ENCODE data around the gene PLPPR5.

The PLPPR5 gene

GRCh38 chr1:98921817-98922216 lies 82.8 kb downstream of the PLPPR5 start:
- no CpG with 5 or more reads among the region's 2 CpGs for WGBS (ENCODE audit: extremely low coverage, insufficient coverage, low lambda C conversion rate)
- Histone ChIP-seq H3K23ac (ENCODE audit: low read length) (no peak overlapping the region), H2BK120ac (ENCODE audit: low read depth, low read length) (no peak overlapping the region), H3K9ac (ENCODE audit: low read length) (no peak overlapping the region), H3K4me3 (ENCODE audit: low read length) (no peak overlapping the region), H3K4ac (ENCODE audit: low read depth, low read length) (no peak overlapping the region), H3K36me3 (ENCODE audit: control insufficient read depth, insufficient read depth, low read length) (no peaks in the 10 kb centered on the region), H3K18ac (ENCODE audit: low read length) (no peak overlapping the region), H4K5ac (ENCODE audit: low read length) (no peak overlapping the region), H3K4me2 (ENCODE audit: low read length) (no peak overlapping the region), H3K27me3 (ENCODE audit: insufficient read depth, low read length, poor library complexity) (no peaks in the 10 kb centered on the region), H2AK5ac (ENCODE audit: low read length) (no peak overlapping the region), H3K79me1 (ENCODE audit: low read length) (no peaks in the 10 kb centered on the region), H3K56ac (ENCODE audit: low read length) (no peak overlapping the region), H2BK5ac (ENCODE audit: low read length) (no peak overlapping the region), H3K4me1 (ENCODE audit: control insufficient read depth, low read depth, low read length) (no peaks in the 10 kb centered on the region), H3K27ac (ENCODE audit: low read depth, low read length) (no peak overlapping the region), H4K8ac (ENCODE audit: low read depth, low read length) (no peak overlapping the region), H3K79me2 (ENCODE audit: control insufficient read depth, insufficient read depth, low read length) (no peaks in the 10 kb centered on the region), H2BK15ac (replicated peaks; ENCODE audit: low read depth) (no peak overlapping the region)
- no peak for DNase-seq

GRCh38 chr1:98920441-98921110 lies 84.1 kb downstream of the PLPPR5 start:
- Histone ChIP-seq H3K27ac (ENCODE audit: low read depth, low read length) (no peak overlapping the region), H2BK5ac (ENCODE audit: low read length) (no peak overlapping the region), H3K4me1 (ENCODE audit: control insufficient read depth, low read depth, low read length) (no peaks in the 10 kb centered on the region), H3K4me2 (ENCODE audit: low read length) (no peak overlapping the region), H3K36me3 (ENCODE audit: control insufficient read depth, insufficient read depth, low read length) (no peaks in the 10 kb centered on the region), H3K9ac (ENCODE audit: low read length) (no peak overlapping the region), H4K5ac (ENCODE audit: low read length) (no peak overlapping the region), H3K56ac (ENCODE audit: low read length) (no peak overlapping the region), H2BK120ac (ENCODE audit: low read depth, low read length) (no peak overlapping the region), H3K79me1 (ENCODE audit: low read length) (no peaks in the 10 kb centered on the region), H3K4ac (ENCODE audit: low read depth, low read length) (no peak overlapping the region), H3K27me3 (ENCODE audit: insufficient read depth, low read length, poor library complexity) (no peaks in the 10 kb centered on the region), H3K79me2 (ENCODE audit: control insufficient read depth, insufficient read depth, low read length) (no peaks in the 10 kb centered on the region), H3K23ac (ENCODE audit: low read length) (no peak overlapping the region), H2AK5ac (ENCODE audit: low read length) (no peak overlapping the region), H3K4me3 (ENCODE audit: low read length) (no peak overlapping the region), H3K18ac (ENCODE audit: low read length) (no peak overlapping the region), H2BK15ac (replicated peaks; ENCODE audit: low read depth) (no peak overlapping the region), H4K8ac (ENCODE audit: low read depth, low read length) (no peak overlapping the region)
- no CpG with 5 or more reads among the region's 2 CpGs for WGBS (ENCODE audit: extremely low coverage, insufficient coverage, low lambda C conversion rate)
- no peak for DNase-seq

- no peak for DNase-seq
- no peak overlapping the region for H2BK15ac ChIP-seq (replicated peaks; ENCODE audit: low read depth)
- no peak overlapping the region for H3K27ac ChIP-seq (ENCODE audit: low read depth, low read length)
- H2BK5ac ChIP-seq (ENCODE audit: low read length), result no peak overlapping the region
- no peak overlapping the region for H4K8ac ChIP-seq (ENCODE audit: low read depth, low read length)
- no peak overlapping the region for H3K9ac ChIP-seq (ENCODE audit: low read length)
- H3K4me1 ChIP-seq (ENCODE audit: control insufficient read depth, low read depth, low read length), result no peaks in the 10 kb centered on the region
- no peak overlapping the region for H3K23ac ChIP-seq (ENCODE audit: low read length)
- H3K79me1 ChIP-seq (ENCODE audit: low read length), result no peaks in the 10 kb centered on the region
- no peak overlapping the region for H3K56ac ChIP-seq (ENCODE audit: low read length)
- H4K5ac ChIP-seq (ENCODE audit: low read length), result no peak overlapping the region
- H3K4me3 ChIP-seq (ENCODE audit: low read length), result no peak overlapping the region
- no peaks in the 10 kb centered on the region for H3K79me2 ChIP-seq (ENCODE audit: control insufficient read depth, insufficient read depth, low read length)
- no peak overlapping the region for H3K18ac ChIP-seq (ENCODE audit: low read length)
- no peak overlapping the region for H2BK120ac ChIP-seq (ENCODE audit: low read depth, low read length)
- no peak overlapping the region for H2AK5ac ChIP-seq (ENCODE audit: low read length)
- no peak overlapping the region for H3K4ac ChIP-seq (ENCODE audit: low read depth, low read length)
- no peaks in the 10 kb centered on the region for H3K27me3 ChIP-seq (ENCODE audit: insufficient read depth, low read length, poor library complexity)
- H3K4me2 ChIP-seq (ENCODE audit: low read length), result no peak overlapping the region
- no CpG with 5 or more reads among the region's 2 CpGs for WGBS (ENCODE audit: extremely low coverage, insufficient coverage, low lambda C conversion rate)
- H3K36me3 ChIP-seq (ENCODE audit: control insufficient read depth, insufficient read depth, low read length), result no peaks in the 10 kb centered on the region
Measured at GRCh38 chr1:98919652-98920051, 85.0 kb downstream of the PLPPR5 start.

GRCh38 chr1:98919211-98919610 lies 85.5 kb downstream of the PLPPR5 start:
- no peak overlapping the region for H4K5ac ChIP-seq (ENCODE audit: low read length)
- no peak overlapping the region for H3K23ac ChIP-seq (ENCODE audit: low read length)
- H3K27ac ChIP-seq (ENCODE audit: low read depth, low read length), result no peak overlapping the region
- H3K4me2 ChIP-seq (ENCODE audit: low read length), result no peak overlapping the region
- no peaks in the 10 kb centered on the region for H3K36me3 ChIP-seq (ENCODE audit: control insufficient read depth, insufficient read depth, low read length)
- no peak overlapping the region for H3K4me3 ChIP-seq (ENCODE audit: low read length)
- no peaks in the 10 kb centered on the region for H3K79me2 ChIP-seq (ENCODE audit: control insufficient read depth, insufficient read depth, low read length)
- H3K18ac ChIP-seq (ENCODE audit: low read length), result no peak overlapping the region
- DNase-seq, result no peak
- H2AK5ac ChIP-seq (ENCODE audit: low read length), result no peak overlapping the region
- H2BK5ac ChIP-seq (ENCODE audit: low read length), result no peak overlapping the region
- no peaks in the 10 kb centered on the region for H3K27me3 ChIP-seq (ENCODE audit: insufficient read depth, low read length, poor library complexity)
- no peak overlapping the region for H3K56ac ChIP-seq (ENCODE audit: low read length)
- no peak overlapping the region for H2BK15ac ChIP-seq (replicated peaks; ENCODE audit: low read depth)
- no peak overlapping the region for H4K8ac ChIP-seq (ENCODE audit: low read depth, low read length)
- H3K4ac ChIP-seq (ENCODE audit: low read depth, low read length), result no peak overlapping the region
- no peak overlapping the region for H2BK120ac ChIP-seq (ENCODE audit: low read depth, low read length)
- H3K9ac ChIP-seq (ENCODE audit: low read length), result no peak overlapping the region
- no peaks in the 10 kb centered on the region for H3K79me1 ChIP-seq (ENCODE audit: low read length)
- no peaks in the 10 kb centered on the region for H3K4me1 ChIP-seq (ENCODE audit: control insufficient read depth, low read depth, low read length)
- no CpG with 5 or more reads among the region's 1 CpG for WGBS (ENCODE audit: extremely low coverage, insufficient coverage, low lambda C conversion rate)

GRCh38 chr1:98914547-98914946 lies 90.1 kb downstream of the PLPPR5 start:
- Histone ChIP-seq H4K5ac (ENCODE audit: low read length) (no peak overlapping the region), H3K4ac (ENCODE audit: low read depth, low read length) (no peak overlapping the region), H4K8ac (ENCODE audit: low read depth, low read length) (no peak overlapping the region), H3K4me2 (ENCODE audit: low read length) (no peak overlapping the region), H2AK5ac (ENCODE audit: low read length) (no peak overlapping the region), H3K27me3 (ENCODE audit: insufficient read depth, low read length, poor library complexity) (no peaks in the 10 kb centered on the region), H3K79me2 (ENCODE audit: control insufficient read depth, insufficient read depth, low read length) (no peaks in the 10 kb centered on the region), H3K23ac (ENCODE audit: low read length) (no peak overlapping the region), H2BK15ac (replicated peaks; ENCODE audit: low read depth) (no peak overlapping the region), H2BK5ac (ENCODE audit: low read length) (no peak overlapping the region), H3K9ac (ENCODE audit: low read length) (no peak overlapping the region), H3K79me1 (ENCODE audit: low read length) (no peaks in the 10 kb centered on the region), H3K4me1 (ENCODE audit: control insufficient read depth, low read depth, low read length) (no peaks in the 10 kb centered on the region), H3K56ac (ENCODE audit: low read length) (no peak overlapping the region), H3K18ac (ENCODE audit: low read length) (no peak overlapping the region), H2BK120ac (ENCODE audit: low read depth, low read length) (no peak overlapping the region), H3K36me3 (ENCODE audit: control insufficient read depth, insufficient read depth, low read length) (no peaks in the 10 kb centered on the region), H3K27ac (ENCODE audit: low read depth, low read length) (no peak overlapping the region), H3K4me3 (ENCODE audit: low read length) (no peak overlapping the region)
- no CpG with 5 or more reads among the region's 3 CpGs for WGBS (ENCODE audit: extremely low coverage, insufficient coverage, low lambda C conversion rate)
- no peak for DNase-seq

- H3K27me3 ChIP-seq (ENCODE audit: insufficient read depth, low read length, poor library complexity), result no peaks in the 10 kb centered on the region
- no peak overlapping the region for H3K56ac ChIP-seq (ENCODE audit: low read length)
- no peak overlapping the region for H4K8ac ChIP-seq (ENCODE audit: low read depth, low read length)
- no peak overlapping the region for H2BK120ac ChIP-seq (ENCODE audit: low read depth, low read length)
- DNase-seq, result no peak
- no peak overlapping the region for H2AK5ac ChIP-seq (ENCODE audit: low read length)
- no peaks in the 10 kb centered on the region for H3K79me2 ChIP-seq (ENCODE audit: control insufficient read depth, insufficient read depth, low read length)
- no peaks in the 10 kb centered on the region for H3K79me1 ChIP-seq (ENCODE audit: low read length)
- H3K4ac ChIP-seq (ENCODE audit: low read depth, low read length), result no peak overlapping the region
- no peak overlapping the region for H3K4me3 ChIP-seq (ENCODE audit: low read length)
- no peak overlapping the region for H3K27ac ChIP-seq (ENCODE audit: low read depth, low read length)
- H3K4me1 ChIP-seq (ENCODE audit: control insufficient read depth, low read depth, low read length), result no peaks in the 10 kb centered on the region
- H2BK5ac ChIP-seq (ENCODE audit: low read length), result no peak overlapping the region
- no peak overlapping the region for H3K23ac ChIP-seq (ENCODE audit: low read length)
- H3K9ac ChIP-seq (ENCODE audit: low read length), result no peak overlapping the region
- no CpG with 5 or more reads among the region's 2 CpGs for WGBS (ENCODE audit: extremely low coverage, insufficient coverage, low lambda C conversion rate)
- no peak overlapping the region for H4K5ac ChIP-seq (ENCODE audit: low read length)
- H3K36me3 ChIP-seq (ENCODE audit: control insufficient read depth, insufficient read depth, low read length), result no peaks in the 10 kb centered on the region
- H3K18ac ChIP-seq (ENCODE audit: low read length), result no peak overlapping the region
- no peak overlapping the region for H2BK15ac ChIP-seq (replicated peaks; ENCODE audit: low read depth)
- H3K4me2 ChIP-seq (ENCODE audit: low read length), result no peak overlapping the region
Measured at GRCh38 chr1:98910827-98911226, 93.8 kb downstream of the PLPPR5 start.
